Body of pancreas (tissue), 4 donors: Measurements from ENCODE around the gene RGS13.

Experiments
- POLR2A ChIP-seq, 3 donors: fragments of 450-650 bp; IDR thresholded peaks; one replicate each; pipeline ENCODE4 v1.6.1; 2016; ENCODE audit warnings: antibody characterized with exemption in 3 of 3, mild to moderate bottlenecking in 2 of 3
- TF ChIP-seq, protein P1 (sequence below), 7 experiments: fragments of 450-650 bp in 4 of 7; fragments of 200-600 bp in 3 of 7; sonication (generic) in 3 of 7; IDR thresholded peaks; one replicate each; pipeline ENCODE4 v1.5.1; 2016 to 2019; ENCODE audit warnings: antibody characterized with exemption in 7 of 7

DNA sequence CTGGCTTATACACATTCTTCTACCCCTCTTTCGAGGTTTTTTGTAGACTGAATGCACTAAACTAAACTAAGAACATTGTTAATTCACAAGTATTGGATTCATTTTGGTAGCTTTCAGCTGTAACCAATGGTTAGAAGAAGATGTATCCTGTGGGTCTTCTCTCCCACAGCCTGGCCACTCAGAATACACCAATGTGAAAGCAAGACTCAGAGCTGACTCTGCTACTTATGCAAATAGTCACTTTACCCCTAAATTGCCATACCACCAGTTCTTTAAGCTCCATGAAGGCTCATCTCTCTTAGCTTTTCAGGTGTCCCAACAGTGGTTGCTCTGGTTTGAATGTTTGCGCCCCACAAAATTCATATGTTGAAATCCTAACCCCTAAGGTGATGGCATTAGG is 60.1 kb downstream of the RGS13 start:
- TF ChIP-seq POLR2A (IDR thresholded peaks at IDR 0.05), result no peak
- TF ChIP-seq, protein P1, sequence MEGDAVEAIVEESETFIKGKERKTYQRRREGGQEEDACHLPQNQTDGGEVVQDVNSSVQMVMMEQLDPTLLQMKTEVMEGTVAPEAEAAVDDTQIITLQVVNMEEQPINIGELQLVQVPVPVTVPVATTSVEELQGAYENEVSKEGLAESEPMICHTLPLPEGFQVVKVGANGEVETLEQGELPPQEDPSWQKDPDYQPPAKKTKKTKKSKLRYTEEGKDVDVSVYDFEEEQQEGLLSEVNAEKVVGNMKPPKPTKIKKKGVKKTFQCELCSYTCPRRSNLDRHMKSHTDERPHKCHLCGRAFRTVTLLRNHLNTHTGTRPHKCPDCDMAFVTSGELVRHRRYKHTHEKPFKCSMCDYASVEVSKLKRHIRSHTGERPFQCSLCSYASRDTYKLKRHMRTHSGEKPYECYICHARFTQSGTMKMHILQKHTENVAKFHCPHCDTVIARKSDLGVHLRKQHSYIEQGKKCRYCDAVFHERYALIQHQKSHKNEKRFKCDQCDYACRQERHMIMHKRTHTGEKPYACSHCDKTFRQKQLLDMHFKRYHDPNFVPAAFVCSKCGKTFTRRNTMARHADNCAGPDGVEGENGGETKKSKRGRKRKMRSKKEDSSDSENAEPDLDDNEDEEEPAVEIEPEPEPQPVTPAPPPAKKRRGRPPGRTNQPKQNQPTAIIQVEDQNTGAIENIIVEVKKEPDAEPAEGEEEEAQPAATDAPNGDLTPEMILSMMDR (IDR thresholded peaks at IDR 0.05), result no peak
